ENCODE measurements around the gene TRIO.
"Not testable (repeated sequence)": the region's sequence is repeated elsewhere in the genome, so short reads cannot be mapped to it uniquely, and the experiment has no call there.

TRIO gene

GRCh38 chr5:14415024-14415697 lies 272.0 kb downstream of the TRIO start:
- peak; percentile 9 for DNase-seq (ENCODE audit: low spot score)

- peak; percentile 16 for DNase-seq (ENCODE audit: low spot score)
These were observed 272.5 kb downstream of the TRIO start for GRCh38 chr5:14415698-14416074.

GRCh38 chr5:14416621-14417275 lies 273.6 kb downstream of the TRIO start:
- DNase-seq (ENCODE audit: low spot score) = no peak

GRCh38 chr5:14417276-14417730 lies 274.2 kb downstream of the TRIO start:
- no peak for DNase-seq (ENCODE audit: low spot score)

- no peak for DNase-seq (ENCODE audit: low spot score)
These were observed 274.9 kb downstream of the TRIO start for GRCh38 chr5:14417792-14418765.

GRCh38 chr5:14419686-14420085 lies 276.5 kb downstream of the TRIO start:
- no peak for DNase-seq (ENCODE audit: low spot score)

- no peak for DNase-seq (ENCODE audit: low spot score)
These were observed 277.1 kb downstream of the TRIO start for GRCh38 chr5:14420101-14420811.

- no peak for DNase-seq (ENCODE audit: low spot score)
These were observed 278.7 kb downstream of the TRIO start for GRCh38 chr5:14421851-14422250.

- DNase-seq (ENCODE audit: low spot score) = peak; percentile 12
These were observed 281.0 kb downstream of the TRIO start for GRCh38 chr5:14424011-14424685.

- no peak for DNase-seq (ENCODE audit: low spot score)
These were observed 282.4 kb downstream of the TRIO start for GRCh38 chr5:14425559-14425958.

GRCh38 chr5:14426521-14426920 lies 283.4 kb downstream of the TRIO start:
- DNase-seq (ENCODE audit: low spot score) = no peak

GRCh38 chr5:14428302-14429081 lies 285.4 kb downstream of the TRIO start:
- no peak for DNase-seq (ENCODE audit: low spot score)

- DNase-seq (ENCODE audit: low spot score) = no peak
These were observed 286.2 kb downstream of the TRIO start for GRCh38 chr5:14429101-14430050.

- no peak for DNase-seq (ENCODE audit: low spot score)
These were observed 288.4 kb downstream of the TRIO start for GRCh38 chr5:14431534-14431933.

- no peak for DNase-seq (ENCODE audit: low spot score)
These were observed 289.9 kb downstream of the TRIO start for GRCh38 chr5:14432931-14433589.

- DNase-seq (ENCODE audit: low spot score) = no peak
These were observed 292.3 kb downstream of the TRIO start for GRCh38 chr5:14435481-14435880.

GRCh38 chr5:14436122-14436521 lies 293.0 kb downstream of the TRIO start:
- not testable (repeated sequence) for DNase-seq (ENCODE audit: low spot score)

GRCh38 chr5:14436801-14437542 lies 293.8 kb downstream of the TRIO start:
- DNase-seq (ENCODE audit: low spot score) = no peak
